PC-3 (cell line): ENCODE data around the gene STARD9. TPM values are rescaled to one million over a fixed set of nuclear protein-coding genes. Genes with fewer than 3 reads are reported as not detected.

Source experiments
- ATAC-seq: fragments of 200-7000 bp; cut with Tn5 transposase; 2 replicates; pipeline ENCODE4 v1.9.1; 2020; ENCODE audit warnings: mild to moderate bottlenecking, moderate library complexity
- BruUV-seq: library from RNA; stranded (reverse); fragments of 400-500 nt; replicated peaks from 2 replicates; lab custom pipeline; 2021; lab: Mats Ljungman, UMichigan
- CTCF ChIA-PET: fragments of 300-600 bp; sonication (Branson Sonifier 250); formaldehyde crosslinking; loops from one replicate; lab custom pipeline; 2022; ENCODE audit warnings: antibody characterized with exemption; lab: Charles Lee
- POLR2A ChIA-PET: fragments of 300-600 bp; sonication (Branson Sonifier 250); formaldehyde crosslinking; loops from one replicate; lab custom pipeline; 2022; ENCODE audit warnings: antibody characterized with exemption; ENCODE audit not compliant: unreplicated experiment; lab: Charles Lee
- DNase-seq: peaks from one replicate; pipeline ENCODE4 v3.0.0-alpha.2; 2015
- H2AFZ ChIP-seq: fragments of 300-600 bp; sonication (generic); 2 replicates; pipeline ENCODE4 v1.6.0; 2016; ENCODE audit warnings: antibody characterized with exemption, low read length
- H3F3A ChIP-seq: fragments of 300-600 bp; sonication (generic); one replicate; pipeline ENCODE4 v1.6.0; 2017; ENCODE audit warnings: antibody characterized with exemption, low read length, control low read depth, mild to moderate bottlenecking; ENCODE audit not compliant: unreplicated experiment
- H3K27ac ChIP-seq: fragments of 300-600 bp; sonication (generic); 2 replicates; pipeline ENCODE4 v1.5.1; 2016; ENCODE audit warnings: mild to moderate bottlenecking, low read length
- H3K27me3 ChIP-seq: fragments of 300-600 bp; sonication (generic); 2 replicates; pipeline ENCODE4 v1.6.1; 2016; ENCODE audit warnings: low read length, mixed read lengths
- H3K36me3 ChIP-seq: fragments of 300-600 bp; sonication (generic); 2 replicates; pipeline ENCODE4 v1.6.1; 2016; ENCODE audit warnings: low read depth, mixed run types, low read length, mixed read lengths
- H3K4me1 ChIP-seq: fragments of 300-600 bp; sonication (generic); 2 replicates; pipeline ENCODE4 v1.5.1; 2016; ENCODE audit warnings: low read length; ENCODE audit not compliant: insufficient read depth
- H3K4me2 ChIP-seq: fragments of 300-600 bp; sonication (generic); 2 replicates; pipeline ENCODE4 v1.6.0; 2016; ENCODE audit warnings: low read length
- H3K4me3 ChIP-seq: fragments of 300-600 bp; sonication (generic); 2 replicates; pipeline ENCODE4 v1.5.1; 2016; ENCODE audit warnings: mild to moderate bottlenecking, low read length, mixed read lengths
- H3K79me2 ChIP-seq: fragments of 300-600 bp; sonication (generic); 2 replicates; pipeline ENCODE4 v1.6.1; 2017; ENCODE audit warnings: low read length, mixed read lengths
- H3K9ac ChIP-seq: fragments of 300-600 bp; sonication (generic); 2 replicates; pipeline ENCODE4 v1.6.0; 2016; ENCODE audit warnings: mild to moderate bottlenecking, low read length
- H3K9me2 ChIP-seq: fragments of 300-600 bp; sonication (generic); replicated peaks from 2 replicates; pipeline ENCODE4 v1.6.1; 2016; ENCODE audit warnings: mixed run types, low read length, mixed read lengths
- H3K9me3 ChIP-seq: fragments of 300-600 bp; sonication (generic); 2 replicates; pipeline ENCODE4 v1.6.1; 2016; ENCODE audit warnings: low read length, mixed read lengths
- H4K20me1 ChIP-seq: fragments of 300-600 bp; sonication (generic); 2 replicates; pipeline ENCODE4 v1.6.1; 2016; ENCODE audit warnings: low read length, mixed read lengths
- CTCF ChIP-seq: fragments of 300-600 bp; sonication (generic); conservative IDR thresholded peaks from 2 replicates; pipeline ENCODE4 v1.5.1; 2017; ENCODE audit warnings: antibody characterized with exemption, low read depth, mild to moderate bottlenecking, low read length
- EZH2 ChIP-seq: fragments of 300-600 bp; sonication (generic); IDR thresholded peaks from one replicate; pipeline ENCODE4 v1.6.1; 2017; ENCODE audit warnings: antibody characterized with exemption, mild to moderate bottlenecking, low read length; ENCODE audit not compliant: unreplicated experiment
- EZH2phosphoT487 ChIP-seq: fragments of 300-600 bp; sonication (generic); IDR thresholded peaks from 2 replicates; pipeline ENCODE4 v1.6.1; 2018; ENCODE audit warnings: mild to moderate bottlenecking, antibody characterized with exemption, low read length, borderline replicate concordance
- intact Hi-C: fragments of 100-400 bp; cut with micrococcal nuclease; formaldehyde crosslinking; loops from 2 replicates; pipeline ENCODE4 v1.9.0; 2023
- total RNA-seq: library from RNA; depleted of rRNA; stranded (reverse); fragments of >200 nt; gene quantifications from 2 replicates; pipeline ENCODE4 v1.2.3, GENCODE V29; 2014

The STARD9 gene
- total RNA-seq, 1 experiment from 2014 or later, result 5.0 TPM

GRCh38 chr15:42533246-42533645, 42.2 kb upstream of the STARD9 start:
- Histone ChIP-seq H3K9me3 (no peaks in the 10 kb centered on the region), H3K36me3 (no peaks in the 10 kb centered on the region; the same call in 1 of the 2 replicates), H2AFZ (no peak overlapping the region), H3K27ac (no peak overlapping the region), H3K4me2 (no peak overlapping the region), H3K79me2 (no peaks in the 10 kb centered on the region), H4K20me1 (no peaks in the 10 kb centered on the region), H3F3A (no peaks in the 10 kb centered on the region), H3K9me2 (no peaks in the 10 kb centered on the region), H3K4me1 (no peaks in the 10 kb centered on the region), H3K9ac (no peak overlapping the region), H3K4me3 (no peak overlapping the region), H3K27me3 (no peaks in the 10 kb centered on the region)
- CTCF ChIA-PET, result no interaction called here
- BruUV-seq, result no TSS peak
- ATAC-seq (no peak), DNase-seq (no peak)
- POLR2A ChIA-PET, result no interaction called here
- TF ChIP-seq CTCF (no peak), EZH2 (no peak), EZH2phosphoT487 (no peak)
- intact Hi-C loops, result no loop called here

GRCh38 chr15:42544853-42545629, 30.4 kb upstream of the STARD9 start:
- POLR2A ChIA-PET, result no interaction called here
- no TSS peak for BruUV-seq

More at GRCh38 chr15:42544853-42545629, 30.4 kb upstream of the STARD9 start:
- DNase-seq, result no peak
- H2AFZ ChIP-seq, result no peak overlapping the region
- no peaks in the 10 kb centered on the region for H3K27me3 ChIP-seq
- TF ChIP-seq EZH2phosphoT487 (no peak), EZH2 (no peak), CTCF (no peak)
- no peak overlapping the region for H3K4me2 ChIP-seq
- peaks cover 34% of the 10 kb centered on the region for H3K79me2 ChIP-seq
- no peaks in the 10 kb centered on the region for H3F3A ChIP-seq
- no peaks in the 10 kb centered on the region for H3K9me2 ChIP-seq
- peaks cover 9% of the 10 kb centered on the region; the same call in 1 of the 2 replicates for H3K36me3 ChIP-seq
- H3K9ac ChIP-seq, result no peak overlapping the region
- no peaks in the 10 kb centered on the region for H3K9me3 ChIP-seq
- H3K4me1 ChIP-seq, result peaks cover 13% of the 10 kb centered on the region
- H4K20me1 ChIP-seq, result no peaks in the 10 kb centered on the region
- ATAC-seq, result no peak
- intact Hi-C loops, result loop anchor here (5.0 kb wide), 2 partner anchors 37 to 48 kb away; partner anchors contain the start of gene SNAP23
- H3K4me3 ChIP-seq, result no peak overlapping the region
- no peak overlapping the region for H3K27ac ChIP-seq
- CTCF ChIA-PET, result no interaction called here
